OCI-LY3 (cell line): ENCODE data around the gene PYY.

ENCODE experiments used
- CTCF ChIP-seq: fragments of 200-600, 300-600 bp; sonication (generic); IDR thresholded peaks from 2 replicates; pipeline ENCODE4 v1.5.1; 2014; ENCODE audit warnings: antibody characterized with exemption, low read length, low read depth
- EZH2phosphoT487 ChIP-seq: fragments of 200-600 bp; shearing (Covaris generic); IDR thresholded peaks from 2 replicates; pipeline ENCODE4 v1.6.1; 2018; ENCODE audit warnings: antibody characterized with exemption, mixed run types, low read depth

- TF ChIP-seq CTCF (no peak), EZH2phosphoT487 (no peak)
Measured at GRCh38 chr17:43966276-43966675, 12.5 kb upstream of the PYY start.
